Heart right ventricle (tissue), 16 donors: ENCODE data around the gene EXOC5. TPM values are rescaled to one million over a fixed set of nuclear protein-coding genes. Genes with fewer than 3 reads are reported as not detected.

ENCODE experiments used
- ATAC-seq, 8 donors: fragments of 200-7000 bp; cut with Tn5 transposase; one replicate each; pipeline ENCODE4 v1.9.1; 2020; ENCODE audit warnings: mild to moderate bottlenecking in 8 of 8, moderate library complexity in 8 of 8, moderate number of reproducible peaks in 1 of 8
- DNase-seq, 2 donors: peaks; one replicate each; pipeline ENCODE4 v3.0.0-alpha.2; 2020
- H3K27ac ChIP-seq, 10 donors: fragments of 200-600 bp; sonication (generic) in 2 of 10; one replicate each; pipeline versions ENCODE4 v1.5.0 to v1.8.0; 2020 to 2022; ENCODE audit warnings: mild to moderate bottlenecking in 3 of 10
- H3K27me3 ChIP-seq, 7 donors: fragments of 200-600 bp; one replicate each; pipeline ENCODE4 v1.8.0; 2021 to 2022; ENCODE audit warnings: mild to moderate bottlenecking in 2 of 7
- H3K36me3 ChIP-seq, 9 donors: fragments of 200-600 bp; sonication (generic) in 1 of 9; one replicate each; pipeline versions ENCODE4 v1.5.0 to v1.8.0; 2020 to 2022; ENCODE audit warnings: mild to moderate bottlenecking in 2 of 9
- H3K4me1 ChIP-seq, 9 donors: fragments of 200-600 bp; sonication (generic) in 1 of 9; one replicate each; pipeline versions ENCODE4 v1.5.0 to v1.8.0; 2020 to 2022; ENCODE audit warnings: mild to moderate bottlenecking in 4 of 9
- H3K4me3 ChIP-seq, 10 donors: fragments of 200-600 bp; sonication (generic) in 2 of 10; one replicate each; pipeline versions ENCODE4 v1.5.0 to v1.8.0; 2020 to 2022; ENCODE audit warnings: mild to moderate bottlenecking in 7 of 10, moderate library complexity in 2 of 10
- H3K9me3 ChIP-seq, 11 donors: fragments of 200-600 bp in 10 of 11; sonication (generic) in 2 of 11; one replicate each; pipeline versions ENCODE4 v1.5.0 to v1.8.0; 2013 to 2022; ENCODE audit warnings: mild to moderate bottlenecking in 2 of 11, control low read depth in 1 of 11, moderate library complexity in 1 of 11
- CTCF ChIP-seq, 9 donors: fragments of 200-600 bp; sonication (generic) in 2 of 9; IDR thresholded peaks; one replicate each; pipeline versions ENCODE4 v1.5.0 to v1.8.0; 2021 to 2022; ENCODE audit warnings: antibody characterized with exemption in 9 of 9, mild to moderate bottlenecking in 5 of 9, moderate library complexity in 1 of 9
- WGBS, 2 donors: extraction: QIAGEN DNeasy Blood & Tissue Kit; methylation state at CpG; one replicate each; pipeline ENCODE4 v1.1.7; 2013; ENCODE audit warnings: inconsistent platforms in 1 of 2; 5-methylcytosine and 5-hydroxymethylcytosine counted together
- intact Hi-C, 10 donors: fragments of 100-400 bp; cut with DNase I; formaldehyde crosslinking; loops; one replicate each; pipeline versions ENCODE4 v1.11.1 to v1.14.2; 2022
- polyA plus RNA-seq, 2 donors: library from polyadenylated mRNA; stranded (reverse); fragments of 200-250 nt; gene quantifications; one replicate each; pipeline ENCODE4 v1.2.3, GENCODE V29; 2013
- total RNA-seq, 10 donors: library from RNA; stranded (reverse); fragmentation: NEBNext Ultra II Directional in 3 of 10; extraction: Animal tissue kit (Norgen Biotek cat#: 25700) in 3 of 10; gene quantifications; one replicate each; pipeline versions ENCODE4 v1.2.1 to v1.2.4, GENCODE V29; 2021 to 2023
- donor health status: Arrhythmogenic right ventricular cardiomyopathy.
- donor health status: ischemic (EF 13 %, LVEDD 7.1; RV severe dilation, severe dysfunction).
- donor health status: healthy with polysubstance abuse.
- donor health status: DM: no; HTN: yes; CAD: no.
- donor health status: DM: no; HTN: no; CAD: no.
- donor health status: ischemic (EF 25% LVEDD 6.9; RV normal size, moderate dysfunction).
- donor health status: ischemic (EF 25% LVEDD 5.7; RV mildly dilated, moderate dysfunction).
- donor health status: healthy.
- donor health status: DM: yes; HTN: yes; CAD: no.
- donor health status: Ischemic cardiomyopathy.
- donor health status: ischemic (EF 35%, LVEDD 5.7; RV mildly dilated, moderate dysfunction).
- donor health status: nonischemic (EF 11% LVEDD 7.7; RV severe dilation, severe dysfunction).
- donor health status: DM: yes; HTN: yes; CAD: no.
- donor health status: PGD.
- donor health status: ischemic (EF 29% LVEDD 5.4; RV normal size, mild dysfunction).
- donor health status: nonischemic (EF 23%, LVEDD 6.1; RV moderate dilation, normal function).

EXOC5 gene
- total and polyA plus RNA-seq, 12 donors, result 5.5 to 70.1 (median 59.8) TPM

DNA sequence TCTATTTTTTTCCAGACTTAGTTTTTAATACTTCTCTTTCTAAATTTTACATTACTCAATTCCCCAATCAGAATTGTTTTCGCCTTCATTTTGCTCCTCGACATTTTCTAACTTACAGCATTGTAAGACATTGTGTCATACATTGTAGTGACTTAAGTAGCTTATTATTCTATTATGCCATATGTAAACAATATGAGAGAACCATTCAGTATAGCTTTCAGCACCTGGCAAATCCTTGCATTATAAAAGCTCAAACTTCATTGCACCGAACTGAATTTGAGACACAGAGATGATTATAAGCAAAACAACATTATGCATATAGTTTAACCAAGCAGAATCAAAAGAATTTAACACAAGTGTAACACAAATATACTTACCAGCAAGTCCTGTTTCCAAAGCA, 46.8 kb downstream of the EXOC5 start:
- peaks cover 0 to 81% (median 27%) of the 10 kb centered on the region in 9 donors for H3K36me3 ChIP-seq
- H3K27ac ChIP-seq, result no peak overlapping the region
- ATAC-seq, result no peak
- no peak for DNase-seq
- no peak for TF ChIP-seq CTCF (IDR thresholded peaks at IDR 0.05)
- no peaks in the 10 kb centered on the region for H3K27me3 ChIP-seq
- H3K4me3 ChIP-seq, result no peak overlapping the region
- WGBS, 2 donors, result 98% methylated on average over 3 of the region's 3 CpGs
- intact Hi-C loops, result loop anchor here in 1 of 10 donors (2.0 kb wide), 1 partner anchor 13 kb away; no protein-coding TSS in a partner anchor
- no peaks in the 10 kb centered on the region for H3K4me1 ChIP-seq
- no peaks in the 10 kb centered on the region for H3K9me3 ChIP-seq

GRCh38 chr14:57212919-57213318, 55.8 kb downstream of the EXOC5 start:
- Histone ChIP-seq H3K27ac (no peak overlapping the region), H3K4me1 (no peaks in the 10 kb centered on the region), H3K4me3 (no peak overlapping the region), H3K27me3 (no peaks in the 10 kb centered on the region), H3K36me3 (peaks cover 0 to 99% (median 30%) of the 10 kb centered on the region in 9 donors), H3K9me3 (no peaks in the 10 kb centered on the region)
- ATAC-seq (no peak), DNase-seq (no peak)
- 94 to 95% methylated on average over 2 of the region's 2 CpGs for WGBS, 2 donors
- intact Hi-C loops, result loop anchor here in 1 of 10 donors (10.0 kb wide), 1 partner anchor 82 kb away; no protein-coding TSS in a partner anchor
- TF ChIP-seq CTCF (IDR thresholded peaks at IDR 0.05), result no peak

DNA sequence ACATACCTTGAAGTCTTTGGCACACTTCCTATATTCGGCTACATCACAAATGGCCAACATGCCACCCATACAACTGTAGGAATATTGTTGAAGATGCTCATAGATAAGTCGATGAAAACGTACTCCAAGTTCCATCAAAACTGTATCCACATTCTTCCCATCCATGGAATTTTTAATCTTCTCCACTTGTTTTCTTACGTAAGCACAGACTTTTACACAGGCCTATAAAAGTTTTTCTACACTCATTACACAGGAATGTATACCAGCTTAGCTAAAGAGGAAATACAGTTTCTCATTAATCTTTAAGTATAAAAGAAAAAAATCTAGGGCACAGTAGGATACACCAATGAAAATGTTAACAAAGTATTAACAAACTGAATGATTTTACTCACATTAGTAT, 59.1 kb downstream of the EXOC5 start:
- 91 to 94% methylated on average over 4 of the region's 4 CpGs for WGBS, 2 donors
- no peak for DNase-seq
- intact Hi-C loops, result loop anchor here in 1 of 10 donors (10.0 kb wide), 1 partner anchor 85 kb away; no protein-coding TSS in a partner anchor
- no peaks in the 10 kb centered on the region for H3K4me1 ChIP-seq
- H3K27me3 ChIP-seq, result no peaks in the 10 kb centered on the region
- TF ChIP-seq CTCF (IDR thresholded peaks at IDR 0.05), result no peak
- no peak for ATAC-seq
- no peak overlapping the region for H3K27ac ChIP-seq
- H3K4me3 ChIP-seq, result no peak overlapping the region
- peaks cover 0 to 97% (median 18%) of the 10 kb centered on the region in 9 donors for H3K36me3 ChIP-seq
- no peaks in the 10 kb centered on the region for H3K9me3 ChIP-seq

- Histone ChIP-seq H3K27me3 (no peaks in the 10 kb centered on the region), H3K36me3 (peaks cover 0 to 62% (median 11%) of the 10 kb centered on the region in 9 donors), H3K27ac (no peak overlapping the region), H3K4me1 (no peaks in the 10 kb centered on the region), H3K4me3 (no peak overlapping the region), H3K9me3 (no peaks in the 10 kb centered on the region)
- DNase-seq, result no peak
- WGBS, 2 donors, result 94% methylated on average over 5 of the region's 5 CpGs
- intact Hi-C loops, result loop anchor here in 1 of 10 donors (10.0 kb wide), 1 partner anchor 89 kb away; no protein-coding TSS in a partner anchor
- no peak for TF ChIP-seq CTCF (IDR thresholded peaks at IDR 0.05)
- ATAC-seq, result no peak
These were observed 62.8 kb downstream of the EXOC5 start for GRCh38 chr14:57205938-57206337.
